WTC11 (cell line): ENCODE measurements around the gene S100PBP. TPM values are rescaled to one million over a fixed set of nuclear protein-coding genes. Genes with fewer than 3 reads are reported as not detected.

Experiments
- ATAC-seq: fragments of 200-7000 bp; cut with Tn5 transposase; 2 replicates; pipeline ENCODE4 v1.10.0; 2021; ENCODE audit warnings: mild to moderate bottlenecking, moderate library complexity
- CTCF ChIA-PET: fragments of 300-600 bp; sonication (Branson Sonifier 250); formaldehyde crosslinking; loops from one replicate; lab custom pipeline; 2021; ENCODE audit warnings: antibody characterized with exemption; lab: Charles Lee
- POLR2A ChIA-PET: fragments of 350-600 bp; sonication (Branson Sonifier 250); formaldehyde crosslinking; loops from one replicate; lab custom pipeline; 2021; ENCODE audit warnings: antibody characterized with exemption; lab: Charles Lee
- DNase-seq: peaks from one replicate; pipeline ENCODE4 v3.0.0; 2021; ENCODE audit warnings: low spot score
- H3K27ac Mint-ChIP-seq: 2 replicates; pipeline ENCODE4 v1.8.0; 2021; ENCODE audit warnings: mixed read lengths
- H3K27me3 Mint-ChIP-seq: 2 replicates; pipeline ENCODE4 v1.8.0; 2021; ENCODE audit warnings: low read depth, mild to moderate bottlenecking, moderate library complexity, mixed read lengths
- H3K36me3 Mint-ChIP-seq: 2 replicates; pipeline ENCODE4 v1.8.0; 2021; ENCODE audit warnings: mixed read lengths
- H3K4me1 Mint-ChIP-seq: 2 replicates; pipeline ENCODE4 v1.8.0; 2022; ENCODE audit warnings: mixed read lengths
- H3K4me3 Mint-ChIP-seq: 2 replicates; pipeline ENCODE4 v1.8.0; 2021; ENCODE audit warnings: mild to moderate bottlenecking, moderate library complexity, mixed read lengths
- H3K9me3 Mint-ChIP-seq: 2 replicates; pipeline ENCODE4 v1.8.0; 2021; ENCODE audit warnings: mixed read lengths
- CBFB ChIP-seq: sonication (generic); formaldehyde crosslinking; IDR thresholded peaks from 2 replicates; pipeline ENCODE4 v1.8.1; 2022; ENCODE audit warnings: mild to moderate bottlenecking, low read depth, missing genetic modification reagents
- CREM ChIP-seq: sonication (generic); formaldehyde crosslinking; IDR thresholded peaks from 2 replicates; pipeline ENCODE4 v1.8.1; 2022; ENCODE audit warnings: mild to moderate bottlenecking, missing genetic modification reagents, moderate library complexity
- EMX1 ChIP-seq: fragments of 250-450 bp; sonication (Bioruptor Pico); IDR thresholded peaks from 2 replicates; pipeline ENCODE4 v1.8.0; 2021; ENCODE audit warnings: mild to moderate bottlenecking
- HMGXB4 ChIP-seq: sonication (generic); formaldehyde crosslinking; IDR thresholded peaks from 2 replicates; pipeline ENCODE4 v1.8.1; 2023; ENCODE audit warnings: mild to moderate bottlenecking, moderate library complexity, missing genetic modification reagents
- JUN ChIP-seq: sonication (generic); formaldehyde crosslinking; IDR thresholded peaks from 2 replicates; pipeline ENCODE4 v1.8.0; 2023; ENCODE audit warnings: mild to moderate bottlenecking, missing genetic modification reagents
- KAT7 ChIP-seq: sonication (generic); formaldehyde crosslinking; IDR thresholded peaks from 2 replicates; pipeline ENCODE4 v1.8.1; 2023; ENCODE audit warnings: missing genetic modification reagents, mild to moderate bottlenecking, borderline replicate concordance
- MXD4 ChIP-seq: fragments of 250-450 bp; sonication (Bioruptor Pico); IDR thresholded peaks from 2 replicates; pipeline ENCODE4 v1.8.0; 2021; ENCODE audit warnings: mild to moderate bottlenecking, moderate library complexity, borderline replicate concordance
- NFYB ChIP-seq: sonication (generic); formaldehyde crosslinking; conservative IDR thresholded peaks from 2 replicates; pipeline ENCODE4 v1.8.0; 2022; ENCODE audit warnings: low read depth, missing genetic modification reagents
- PRRX2 ChIP-seq: fragments of 250-450 bp; sonication (Bioruptor Pico); IDR thresholded peaks from 2 replicates; pipeline ENCODE4 v1.8.0; 2021; ENCODE audit warnings: mild to moderate bottlenecking
- RORB ChIP-seq: fragments of 250-450 bp; sonication (Bioruptor Pico); IDR thresholded peaks from 2 replicates; pipeline ENCODE4 v1.9.0; 2021; ENCODE audit warnings: mild to moderate bottlenecking
- SMAD3 ChIP-seq: sonication (generic); formaldehyde crosslinking; IDR thresholded peaks from 2 replicates; pipeline ENCODE4 v1.8.0; 2022; ENCODE audit warnings: missing genetic modification reagents, mild to moderate bottlenecking, borderline replicate concordance
- TEAD1 ChIP-seq: sonication (generic); formaldehyde crosslinking; IDR thresholded peaks from 2 replicates; pipeline ENCODE4 v1.8.0; 2022; ENCODE audit warnings: mild to moderate bottlenecking, missing genetic modification reagents
- ZNF138 ChIP-seq: sonication (generic); formaldehyde crosslinking; conservative IDR thresholded peaks from 2 replicates; pipeline ENCODE4 v1.8.1; 2022; ENCODE audit warnings: mild to moderate bottlenecking, moderate library complexity, missing genetic modification reagents
- ZNF219 ChIP-seq: sonication (generic); formaldehyde crosslinking; IDR thresholded peaks from 2 replicates; pipeline ENCODE4 v1.8.0; 2023; ENCODE audit warnings: missing genetic modification reagents, mild to moderate bottlenecking, borderline replicate concordance
- ZNF281 ChIP-seq: sonication (generic); formaldehyde crosslinking; IDR thresholded peaks from 2 replicates; pipeline ENCODE4 v1.8.0; 2023; ENCODE audit warnings: mild to moderate bottlenecking, missing genetic modification reagents
- ZNF396 ChIP-seq: fragments of 250-450 bp; sonication (Bioruptor Pico); IDR thresholded peaks from 2 replicates; pipeline ENCODE4 v1.8.0; 2021; ENCODE audit warnings: mild to moderate bottlenecking, moderate library complexity, borderline replicate concordance
- ZNF425 ChIP-seq: fragments of 250-450 bp; sonication (Bioruptor Pico); conservative IDR thresholded peaks from 2 replicates; pipeline ENCODE4 v1.9.0; 2021; ENCODE audit warnings: mild to moderate bottlenecking
- ZNF512 ChIP-seq: sonication (generic); formaldehyde crosslinking; IDR thresholded peaks from 2 replicates; pipeline ENCODE4 v1.8.1; 2022; ENCODE audit warnings: missing genetic modification reagents, borderline replicate concordance
- total RNA-seq: library from RNA; stranded (reverse); gene quantifications from 3 replicates; pipeline ENCODE4 v1.2.3, GENCODE V29; 2021

The S100PBP gene
- total RNA-seq, 1 experiment from 2014 or later, result 62.9 TPM

GRCh38 chr1:32863218-32863880 is 45.9 kb downstream of the S100PBP start (continued):
- no peak for TF ChIP-seq ZNF425 (CRISPR knock-in tag)
- TF ChIP-seq JUN (CRISPR knock-in tag), result no peak
- TF ChIP-seq ZNF219 (CRISPR knock-in tag), result no peak

GRCh38 chr1:32863881-32864245 is 46.4 kb downstream of the S100PBP start:
- CTCF ChIA-PET, result interaction anchor here (1.1 to 2.8 kb wide), 2 partner anchors 9 to 12 kb away, joined by 5 to 14 read pairs; no protein-coding TSS in a partner anchor
- Mint-ChIP-seq H3K4me1 (no peaks in the 10 kb centered on the region; the same call in 1 of the 2 replicates), H3K4me3 (no peak overlapping the region)
- TF ChIP-seq CREM (CRISPR knock-in tag) (no peak), MXD4 (CRISPR knock-in tag) (no peak), ZNF281 (no peak), RORB (CRISPR knock-in tag) (no peak)
- TF ChIP-seq, all 79 proteins: peak for 0
- ATAC-seq, result no peak
- peaks cover 6% of the 10 kb centered on the region for H3K36me3 Mint-ChIP-seq
- H3K27me3 Mint-ChIP-seq, result peaks cover 10% of the 10 kb centered on the region
- POLR2A ChIA-PET, result no interaction called here
- H3K9me3 Mint-ChIP-seq, result no peaks in the 10 kb centered on the region
- no peak for DNase-seq
- no peak overlapping the region for H3K27ac Mint-ChIP-seq

GRCh38 chr1:32864375-32865019 is 47.0 kb downstream of the S100PBP start:
- no peak overlapping the region for H3K27ac Mint-ChIP-seq
- ChIA-PET POLR2A (no interaction called here), CTCF (interaction anchor here (2.8 kb wide), 1 partner anchor 12 kb away, joined by 14 read pairs; no protein-coding TSS in a partner anchor)
- peaks cover 6% of the 10 kb centered on the region for H3K36me3 Mint-ChIP-seq
- no peak overlapping the region for H3K4me3 Mint-ChIP-seq
- ATAC-seq (no peak), DNase-seq (no peak)
- H3K4me1 Mint-ChIP-seq, result peaks cover 4% of the 10 kb centered on the region
- H3K9me3 Mint-ChIP-seq, result no peaks in the 10 kb centered on the region
- H3K27me3 Mint-ChIP-seq, result peaks cover 16% of the 10 kb centered on the region
- TF ChIP-seq SMAD3 (CRISPR knock-in tag) (no peak), EMX1 (no peak), ZNF512 (no peak), PRRX2 (CRISPR knock-in tag) (no peak), ZNF138 (no peak), HMGXB4 (CRISPR knock-in tag) (no peak), NFYB (CRISPR knock-in tag) (no peak), TEAD1 (CRISPR knock-in tag) (no peak), CREM (CRISPR knock-in tag) (no peak), ZNF396 (CRISPR knock-in tag) (no peak), KAT7 (CRISPR knock-in tag) (no peak), JUN (CRISPR knock-in tag) (no peak), CBFB (CRISPR knock-in tag) (no peak)
